ENCODE results near the gene EFS.
A peak's percentile ranks its signal among the peaks of the same experiment; 100 is the strongest.

EFS gene

GRCh38 chr14:23346693-23347405, 18.1 kb downstream of the EFS start:
- DNase-seq (ENCODE audit: low read depth): no peak
- no peak for TF ChIP-seq CTCF (conservative IDR thresholded peaks at IDR 0.05; ENCODE audit: low read depth, low read length)
- H3K4me3 ChIP-seq (ENCODE audit: low read depth, low read length): no peak overlapping the region

GRCh38 chr14:23345987-23346692, 18.8 kb downstream of the EFS start:
- H3K4me3 ChIP-seq (ENCODE audit: low read depth, low read length): no peak overlapping the region
- DNase-seq (ENCODE audit: low read depth): no peak
- no peak for TF ChIP-seq CTCF (conservative IDR thresholded peaks at IDR 0.05; ENCODE audit: low read depth, low read length)

GRCh38 chr14:23344481-23344880, 20.5 kb downstream of the EFS start:
- DNase-seq (ENCODE audit: low read depth): no peak
- no peak overlapping the region for H3K4me3 ChIP-seq (ENCODE audit: low read depth, low read length)
- TF ChIP-seq CTCF (conservative IDR thresholded peaks at IDR 0.05; ENCODE audit: low read depth, low read length): peak; percentile 41

- DNase-seq (ENCODE audit: low read depth): no peak
- no peak overlapping the region for H3K4me3 ChIP-seq (ENCODE audit: low read depth, low read length)
- no peak for TF ChIP-seq CTCF (conservative IDR thresholded peaks at IDR 0.05; ENCODE audit: low read depth, low read length)
These were observed 25.3 kb downstream of the EFS start for GRCh38 chr14:23339506-23340268.

- DNase-seq (ENCODE audit: low read depth): no peak
- TF ChIP-seq CTCF (conservative IDR thresholded peaks at IDR 0.05; ENCODE audit: low read depth, low read length): no peak
- no peak overlapping the region for H3K4me3 ChIP-seq (ENCODE audit: low read depth, low read length)
These were observed 29.3 kb downstream of the EFS start for GRCh38 chr14:23335623-23336022.

- peak; percentile 88 for TF ChIP-seq CTCF (conservative IDR thresholded peaks at IDR 0.05; ENCODE audit: low read depth, low read length)
- H3K4me3 ChIP-seq (ENCODE audit: low read depth, low read length): no peak overlapping the region
- DNase-seq (ENCODE audit: low read depth): peak; percentile 88
These were observed 36.8 kb downstream of the EFS start for GRCh38 chr14:23327947-23328744.

Measured in choroid plexus epithelial cell (primary cell).